Thyroid gland (tissue), 4 donors: ENCODE results near the gene SEPTIN1.

Experiments used
- POLR2A ChIP-seq, 2 donors: fragments of 450-650 bp; IDR thresholded peaks; one replicate each; pipeline ENCODE4 v1.6.1; 2017; ENCODE audit warnings: antibody characterized with exemption in 2 of 2, mild to moderate bottlenecking in 2 of 2, moderate library complexity in 1 of 2
- TF ChIP-seq, protein P1 (sequence below), 6 experiments: fragments of 200-600 bp in 3 of 6; fragments of 450-650 bp in 3 of 6; sonication (generic) in 3 of 6; IDR thresholded peaks; one replicate each; pipeline ENCODE4 v1.5.1; 2016 to 2019; ENCODE audit warnings: antibody characterized with exemption in 6 of 6, mild to moderate bottlenecking in 2 of 6, inconsistent platforms in 1 of 6, moderate library complexity in 1 of 6

DNA sequence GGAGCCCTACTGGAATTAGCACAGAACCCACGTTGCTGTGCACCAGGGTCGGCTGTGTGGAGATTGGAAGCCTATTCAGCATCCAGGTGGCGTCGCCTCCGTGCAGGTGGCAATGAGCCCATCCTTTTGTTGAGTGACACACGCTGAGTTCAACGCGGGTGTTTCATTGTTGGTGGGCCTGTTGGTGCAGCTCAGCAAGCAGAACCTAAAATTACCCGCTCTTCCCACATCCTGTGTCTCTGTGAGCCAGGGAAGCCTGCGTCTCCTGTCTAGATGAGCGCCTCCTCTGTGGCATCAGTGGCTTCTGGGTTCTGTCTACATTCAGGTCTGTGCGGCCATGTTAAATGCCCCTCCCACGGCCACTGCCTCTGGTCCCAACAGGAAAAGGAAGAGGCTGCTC is 41.7 kb downstream of the SEPTIN1 start:
- TF ChIP-seq, protein P1, sequence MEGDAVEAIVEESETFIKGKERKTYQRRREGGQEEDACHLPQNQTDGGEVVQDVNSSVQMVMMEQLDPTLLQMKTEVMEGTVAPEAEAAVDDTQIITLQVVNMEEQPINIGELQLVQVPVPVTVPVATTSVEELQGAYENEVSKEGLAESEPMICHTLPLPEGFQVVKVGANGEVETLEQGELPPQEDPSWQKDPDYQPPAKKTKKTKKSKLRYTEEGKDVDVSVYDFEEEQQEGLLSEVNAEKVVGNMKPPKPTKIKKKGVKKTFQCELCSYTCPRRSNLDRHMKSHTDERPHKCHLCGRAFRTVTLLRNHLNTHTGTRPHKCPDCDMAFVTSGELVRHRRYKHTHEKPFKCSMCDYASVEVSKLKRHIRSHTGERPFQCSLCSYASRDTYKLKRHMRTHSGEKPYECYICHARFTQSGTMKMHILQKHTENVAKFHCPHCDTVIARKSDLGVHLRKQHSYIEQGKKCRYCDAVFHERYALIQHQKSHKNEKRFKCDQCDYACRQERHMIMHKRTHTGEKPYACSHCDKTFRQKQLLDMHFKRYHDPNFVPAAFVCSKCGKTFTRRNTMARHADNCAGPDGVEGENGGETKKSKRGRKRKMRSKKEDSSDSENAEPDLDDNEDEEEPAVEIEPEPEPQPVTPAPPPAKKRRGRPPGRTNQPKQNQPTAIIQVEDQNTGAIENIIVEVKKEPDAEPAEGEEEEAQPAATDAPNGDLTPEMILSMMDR (IDR thresholded peaks at IDR 0.05), result no peak
- TF ChIP-seq POLR2A (IDR thresholded peaks at IDR 0.05), result no peak
